Measurements from ENCODE around the gene SPAG16. TPM values are rescaled to one million over a fixed set of nuclear protein-coding genes. Genes with fewer than 3 reads are reported as not detected.

The SPAG16 gene
- total RNA-seq, 1 experiment from 2014 or later, result 21.5 TPM

GRCh38 chr2:213640738-213641425 lies 356.6 kb downstream of the SPAG16 start:
- Mint-ChIP-seq H3K36me3 (ENCODE audit: insufficient read depth, unreplicated experiment) (no peaks in the 10 kb centered on the region), H3K27ac (ENCODE audit: unreplicated experiment) (no peak overlapping the region), H3K9me3 (ENCODE audit: unreplicated experiment) (peaks cover 39% of the 10 kb centered on the region), H3K4me1 (ENCODE audit: low read depth, unreplicated experiment) (no peaks in the 10 kb centered on the region), H3K4me3 (ENCODE audit: unreplicated experiment) (no peak overlapping the region), H3K27me3 (ENCODE audit: insufficient read depth, unreplicated experiment) (no peaks in the 10 kb centered on the region)
- no peak for DNase-seq
- ChIA-PET CTCF (no interaction called here), POLR2A (no interaction called here)
- BruUV-seq (replicated peaks), result no TSS peak
- Histone ChIP-seq H3K9me3 (no peaks in the 10 kb centered on the region), H3K36me3 (ENCODE audit: control insufficient read depth, insufficient read depth, low read length) (no peaks in the 10 kb centered on the region), H3K27me3 (replicated peaks; ENCODE audit: control insufficient read depth, insufficient read depth, low read length) (no peaks in the 10 kb centered on the region), H3K4me3 (ENCODE audit: low read depth, low read length) (no peak overlapping the region), H3K4me1 (no peaks in the 10 kb centered on the region)
- TF ChIP-seq CTCF (IDR thresholded peaks at IDR 0.05; ENCODE audit: insufficient read depth in 1 of 2, low read depth in 1 of 2, low read length in 1 of 2, severe bottlenecking in 1 of 2, unreplicated experiment in 1 of 2), result no peak
- intact Hi-C loops (cut with micrococcal nuclease; ENCODE audit: unreplicated experiment), result no loop called here

GRCh38 chr2:213644926-213645325 lies 360.7 kb downstream of the SPAG16 start:
- no TSS peak for BruUV-seq (replicated peaks)
- H3K36me3 Mint-ChIP-seq (ENCODE audit: insufficient read depth, unreplicated experiment), result no peaks in the 10 kb centered on the region
- no peaks in the 10 kb centered on the region for H3K4me1 Mint-ChIP-seq (ENCODE audit: low read depth, unreplicated experiment)
- CTCF ChIA-PET, result no interaction called here
- H3K27ac Mint-ChIP-seq (ENCODE audit: unreplicated experiment), result no peak overlapping the region
- no peaks in the 10 kb centered on the region for H3K36me3 ChIP-seq (ENCODE audit: control insufficient read depth, insufficient read depth, low read length)
- H3K27me3 Mint-ChIP-seq (ENCODE audit: insufficient read depth, unreplicated experiment), result no peaks in the 10 kb centered on the region
- H3K9me3 ChIP-seq, result no peaks in the 10 kb centered on the region
- H3K27me3 ChIP-seq (replicated peaks; ENCODE audit: control insufficient read depth, insufficient read depth, low read length), result no peaks in the 10 kb centered on the region
- peaks cover 27% of the 10 kb centered on the region for H3K9me3 Mint-ChIP-seq (ENCODE audit: unreplicated experiment)
- no peaks in the 10 kb centered on the region for H3K4me1 ChIP-seq
- no peak overlapping the region for H3K4me3 ChIP-seq (ENCODE audit: low read depth, low read length)
- H3K4me3 Mint-ChIP-seq (ENCODE audit: unreplicated experiment), result no peak overlapping the region
- intact Hi-C loops (cut with micrococcal nuclease; ENCODE audit: unreplicated experiment), result no loop called here
- DNase-seq, result no peak
- POLR2A ChIA-PET, result no interaction called here
- TF ChIP-seq CTCF (IDR thresholded peaks at IDR 0.05; ENCODE audit: insufficient read depth in 1 of 2, low read depth in 1 of 2, low read length in 1 of 2, severe bottlenecking in 1 of 2, unreplicated experiment in 1 of 2), result no peak

- Mint-ChIP-seq H3K27ac (ENCODE audit: unreplicated experiment) (no peak overlapping the region), H3K4me1 (ENCODE audit: low read depth, unreplicated experiment) (no peaks in the 10 kb centered on the region), H3K27me3 (ENCODE audit: insufficient read depth, unreplicated experiment) (no peaks in the 10 kb centered on the region), H3K9me3 (ENCODE audit: unreplicated experiment) (peaks cover 9% of the 10 kb centered on the region), H3K36me3 (ENCODE audit: insufficient read depth, unreplicated experiment) (no peaks in the 10 kb centered on the region), H3K4me3 (ENCODE audit: unreplicated experiment) (no peak overlapping the region)
- DNase-seq, result no peak
- ChIA-PET POLR2A (no interaction called here), CTCF (no interaction called here)
- H3K4me3 ChIP-seq (ENCODE audit: low read depth, low read length), result no peak overlapping the region
- no peaks in the 10 kb centered on the region for H3K4me1 ChIP-seq
- H3K9me3 ChIP-seq, result no peaks in the 10 kb centered on the region
- BruUV-seq (replicated peaks), result no TSS peak
- no peak for TF ChIP-seq CTCF (IDR thresholded peaks at IDR 0.05; ENCODE audit: insufficient read depth in 1 of 2, low read depth in 1 of 2, low read length in 1 of 2, severe bottlenecking in 1 of 2, unreplicated experiment in 1 of 2)
- no peaks in the 10 kb centered on the region for H3K36me3 ChIP-seq (ENCODE audit: control insufficient read depth, insufficient read depth, low read length)
- intact Hi-C loops (cut with micrococcal nuclease; ENCODE audit: unreplicated experiment), result no loop called here
- no peaks in the 10 kb centered on the region for H3K27me3 ChIP-seq (replicated peaks; ENCODE audit: control insufficient read depth, insufficient read depth, low read length)
These were observed 364.9 kb downstream of the SPAG16 start for GRCh38 chr2:213649176-213649575.
